NCI-H2107 treated with DMSO at 0.1 percent for 48 hours (cell line): ENCODE results near the gene FRMD4A.

Experiments
- DNase-seq: peaks from one replicate; lab custom pipeline; 2025; ENCODE audit not compliant: unreplicated experiment; lab: John Stamatoyannopoulos, UW

Gene FRMD4A

DNA sequence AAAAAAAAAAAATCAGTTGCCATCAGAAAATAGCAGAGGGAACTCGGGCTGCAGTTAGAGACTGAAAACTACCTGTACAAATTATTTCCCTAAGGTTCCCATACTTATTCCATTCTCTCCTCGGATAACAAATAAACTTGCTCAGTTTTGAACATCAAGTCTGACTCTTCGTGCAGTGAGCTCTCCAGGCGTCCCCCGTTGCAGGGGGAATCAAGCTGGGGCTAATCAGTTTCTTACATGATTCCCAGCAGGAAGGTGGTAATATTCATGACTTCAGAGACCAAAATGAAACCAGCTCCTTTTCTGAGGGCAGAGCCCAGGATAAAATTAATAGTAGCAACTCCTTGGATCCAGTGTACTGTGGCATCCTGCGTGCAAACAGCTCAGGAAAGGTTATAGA is 135.3 kb downstream of the FRMD4A start:
- DNase-seq, result no peak

DNA sequence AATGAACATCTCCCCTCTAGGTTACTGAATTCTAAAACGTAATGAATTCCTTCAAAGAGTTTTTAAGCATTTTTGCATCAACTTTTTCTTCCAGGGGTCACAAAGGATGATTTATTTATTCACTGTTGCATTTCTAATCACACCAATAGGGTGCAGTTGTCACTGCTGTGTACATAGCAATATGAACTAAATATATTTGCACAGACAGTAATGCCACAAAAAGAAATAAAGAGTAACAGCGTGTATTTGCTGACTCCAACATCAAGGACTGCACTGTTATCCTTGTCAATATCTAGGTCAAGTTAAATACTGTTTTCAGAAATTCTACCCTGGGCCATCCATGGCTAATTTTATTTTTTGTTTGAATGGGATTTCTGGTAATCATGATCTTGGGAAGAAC is 138.0 kb downstream of the FRMD4A start:
- DNase-seq, result no peak

DNA sequence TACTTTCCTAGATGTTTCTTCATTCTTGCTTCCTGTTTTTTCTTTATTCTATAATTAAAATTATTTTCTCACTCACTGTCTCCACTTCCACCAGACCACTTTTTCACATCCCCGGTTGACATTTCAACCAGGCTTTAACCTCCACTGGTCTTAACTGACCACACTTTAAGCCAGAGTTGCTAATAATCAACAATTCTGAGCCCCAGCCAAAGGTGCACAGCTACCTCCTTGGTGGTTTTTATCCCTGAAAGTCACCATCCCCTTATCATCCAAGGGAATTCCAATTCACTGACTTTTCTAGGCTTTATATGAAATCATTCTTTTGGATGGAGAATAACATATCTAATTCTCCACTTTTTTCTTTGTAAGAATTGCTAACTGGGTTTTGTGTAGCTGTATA is 138.9 kb downstream of the FRMD4A start:
- DNase-seq, result no peak

DNA sequence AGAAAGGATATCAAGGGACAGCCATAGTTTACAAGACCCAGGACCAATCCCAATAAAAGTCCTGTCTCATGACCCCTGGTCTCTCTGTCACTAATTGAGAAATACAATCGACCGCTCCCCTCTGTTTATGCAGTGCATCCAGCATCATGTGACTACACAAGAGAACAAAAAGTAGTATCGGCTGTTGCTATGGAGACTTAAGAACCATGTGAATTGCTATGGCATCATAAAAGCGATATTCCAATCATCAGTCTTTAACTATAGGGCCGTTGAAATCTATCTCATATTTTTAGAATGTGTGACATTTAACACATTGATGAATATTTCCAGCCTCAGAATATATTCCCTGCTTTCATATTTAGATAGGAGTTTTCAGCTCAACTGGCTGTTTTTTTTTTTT is 139.3 kb downstream of the FRMD4A start:
- no peak for DNase-seq

DNA sequence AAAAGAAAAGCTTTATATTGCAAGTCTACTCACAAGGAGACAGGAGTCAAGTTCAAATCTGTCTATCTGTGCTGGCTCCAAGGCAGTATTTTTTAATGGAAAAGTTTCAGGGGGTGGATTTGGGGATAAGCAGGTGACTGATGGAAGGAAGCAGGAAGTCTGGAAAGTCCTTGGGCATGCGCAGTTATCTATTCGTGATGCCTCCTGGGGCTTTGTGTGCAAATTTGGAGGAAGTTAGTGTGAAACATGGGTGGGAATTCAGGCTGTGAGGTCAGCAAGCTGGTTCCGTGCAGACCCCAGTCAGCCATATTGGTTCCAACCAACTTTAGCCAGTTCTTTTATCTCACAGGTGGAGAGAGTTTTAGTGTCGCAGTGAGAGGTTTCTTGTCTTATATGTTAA is 140.0 kb downstream of the FRMD4A start:
- no peak for DNase-seq

DNA sequence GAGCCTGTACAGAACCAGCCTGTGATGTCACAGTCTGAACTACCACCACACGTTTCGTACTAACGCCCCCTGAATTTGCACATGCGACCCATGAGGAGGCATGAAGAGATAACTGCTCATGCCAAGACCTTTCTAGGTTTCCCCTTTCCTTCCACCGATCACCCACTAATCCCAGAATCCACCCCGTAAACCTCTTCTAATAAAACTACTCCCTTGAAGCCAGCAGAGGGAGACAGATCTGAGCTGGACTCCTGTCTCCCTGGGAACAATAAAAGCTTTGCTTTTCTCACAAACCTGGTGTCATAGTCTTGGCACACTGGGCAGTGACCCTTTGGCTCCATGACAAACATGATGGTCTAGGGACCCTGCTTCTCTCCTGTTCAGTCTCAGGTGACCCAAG is 144.5 kb downstream of the FRMD4A start:
- DNase-seq, result no peak

DNA sequence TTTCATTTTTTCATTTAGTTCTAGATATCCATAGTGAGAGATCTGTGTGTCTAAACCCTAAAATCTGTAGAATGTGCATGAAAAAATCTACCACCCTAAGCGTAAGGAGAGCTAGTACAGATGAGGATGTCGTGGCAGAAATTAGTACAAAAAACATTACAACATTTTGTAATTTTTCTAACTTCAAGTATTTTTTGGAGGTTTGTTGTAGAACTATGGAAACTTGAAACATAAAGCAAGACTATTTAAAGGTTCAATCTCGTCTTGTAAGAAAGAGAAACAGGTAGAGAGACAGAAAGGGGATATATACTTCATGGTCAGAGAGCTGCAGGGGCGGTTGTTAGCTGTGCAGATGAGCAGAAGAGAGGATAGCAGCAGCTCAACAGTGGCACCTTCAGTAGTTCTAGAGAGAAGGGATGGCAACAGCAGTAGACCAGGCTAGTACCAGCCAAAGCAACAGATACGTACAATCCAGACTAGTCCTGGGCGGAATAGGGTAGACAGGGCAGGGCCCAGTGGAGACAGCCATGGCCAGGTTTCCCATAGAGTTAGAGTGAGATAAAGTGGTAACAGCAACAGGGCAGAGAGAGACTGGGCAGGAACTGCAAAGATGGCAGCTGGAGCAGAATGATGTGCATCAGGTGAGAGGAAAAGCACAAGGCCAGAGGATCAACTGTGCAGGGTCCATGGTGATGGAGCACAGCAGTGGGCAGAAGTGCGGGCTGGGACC is 145.2 kb downstream of the FRMD4A start:
- DNase-seq, result no peak

DNA sequence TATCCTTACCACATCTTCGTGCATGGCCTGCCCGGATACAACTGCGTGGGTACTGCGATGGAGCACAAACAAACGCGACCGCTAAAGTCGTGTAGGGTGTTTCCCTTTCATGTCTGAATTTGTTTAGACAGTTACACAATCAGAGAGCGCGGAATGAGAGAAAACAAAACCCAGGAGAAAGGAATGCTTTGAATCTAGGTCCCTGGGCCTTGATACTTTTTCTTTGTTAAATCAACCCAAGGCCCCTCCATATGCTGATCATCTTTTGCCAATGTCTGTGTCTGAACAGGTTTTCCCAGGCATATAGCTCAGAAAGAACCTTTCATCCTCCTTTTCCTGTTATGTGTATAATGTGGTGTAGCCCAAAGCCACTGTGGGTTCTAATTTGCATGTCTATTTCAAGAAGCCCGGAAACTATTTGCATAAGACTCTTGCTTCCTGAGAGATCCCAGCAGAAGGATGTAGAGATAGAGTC is 145.8 kb downstream of the FRMD4A start:
- no peak for DNase-seq

DNA sequence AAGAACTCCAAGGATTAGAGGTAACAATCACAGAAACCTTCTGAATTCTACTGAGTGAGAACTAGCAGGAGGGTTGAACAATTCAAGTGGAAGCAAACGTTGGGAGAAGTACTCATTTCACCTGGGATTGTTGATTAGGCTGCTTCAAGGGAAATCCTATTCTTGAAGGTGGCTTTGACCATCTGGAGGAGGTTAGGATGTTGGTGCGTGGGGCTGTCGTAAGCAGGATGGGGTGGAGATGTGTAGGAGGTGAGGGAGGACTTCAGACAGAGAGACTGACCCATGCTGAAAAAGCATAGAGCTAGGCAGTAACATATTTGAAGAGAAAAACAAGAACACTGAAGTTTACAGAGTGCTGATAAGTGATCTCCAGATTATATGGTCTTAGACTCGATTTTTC is 147.9 kb downstream of the FRMD4A start:
- no peak for DNase-seq

DNA sequence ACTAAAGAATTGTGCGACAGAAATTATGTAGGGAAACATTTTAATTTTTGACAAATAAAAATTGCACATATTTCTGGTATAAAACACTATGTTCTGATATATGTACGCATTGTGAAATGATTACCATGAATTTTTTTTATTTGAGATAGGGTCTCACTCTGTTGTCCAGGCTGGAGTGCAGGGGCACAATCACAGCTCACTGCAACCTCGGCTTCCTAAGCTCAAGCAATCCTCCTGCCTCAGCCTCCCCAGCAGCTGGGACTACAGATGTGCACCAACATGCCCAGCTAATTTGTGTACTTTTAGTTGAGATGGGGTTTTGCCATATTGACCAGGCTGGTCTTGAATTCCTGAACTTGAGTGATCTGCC is 149.2 kb downstream of the FRMD4A start:
- DNase-seq, result no peak

DNA sequence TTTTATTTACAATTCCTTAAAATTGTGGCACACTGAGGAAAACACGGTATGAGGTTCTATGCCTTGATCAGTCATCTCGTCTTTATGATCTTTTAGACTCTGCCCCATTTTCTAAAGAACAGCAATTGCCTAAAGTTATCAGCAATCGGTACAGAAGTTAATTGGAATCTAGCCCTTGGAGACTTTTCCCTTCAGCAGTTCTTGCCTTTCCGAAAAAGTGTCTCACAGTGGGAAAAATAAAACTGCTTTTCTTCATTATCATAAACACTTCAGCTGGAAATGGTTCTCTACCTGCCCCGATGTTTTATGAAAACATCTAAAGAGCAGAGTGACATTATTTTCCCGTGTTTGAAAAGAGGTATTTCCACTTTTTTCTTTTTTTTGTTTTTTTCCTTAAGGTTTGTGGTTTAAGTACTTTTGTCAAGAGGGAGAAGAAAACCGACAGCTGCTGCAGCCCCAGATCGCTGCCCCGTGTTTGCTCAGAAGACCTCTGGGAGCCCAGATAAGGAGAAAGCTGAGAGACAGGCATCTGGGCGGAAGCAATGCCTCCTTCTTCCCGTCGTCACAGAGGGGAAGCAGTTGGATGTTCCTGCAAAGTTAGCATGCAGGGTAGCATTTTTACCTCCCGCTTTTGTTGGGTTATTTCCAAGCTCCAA is 149.7 kb downstream of the FRMD4A start:
- DNase-seq, result no peak

DNA sequence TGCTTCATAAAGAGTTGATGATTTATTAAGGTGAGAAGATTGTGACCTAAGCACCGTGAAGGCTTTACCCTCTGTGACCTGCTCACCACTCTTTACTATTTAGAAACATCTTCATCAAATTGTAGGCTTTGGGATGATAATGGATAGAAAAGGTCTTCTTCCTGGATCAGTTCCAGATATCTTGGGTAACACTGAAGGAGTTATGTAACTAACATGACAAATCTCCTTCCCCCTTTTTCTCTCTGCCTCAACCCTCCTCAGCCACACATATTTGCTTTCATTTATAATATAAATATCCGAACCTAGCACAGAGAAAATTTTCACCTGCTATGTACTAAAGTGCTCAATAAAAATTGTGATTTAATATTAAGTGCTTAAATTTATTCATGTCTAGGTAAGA is 151.5 kb downstream of the FRMD4A start:
- DNase-seq, result no peak

DNA sequence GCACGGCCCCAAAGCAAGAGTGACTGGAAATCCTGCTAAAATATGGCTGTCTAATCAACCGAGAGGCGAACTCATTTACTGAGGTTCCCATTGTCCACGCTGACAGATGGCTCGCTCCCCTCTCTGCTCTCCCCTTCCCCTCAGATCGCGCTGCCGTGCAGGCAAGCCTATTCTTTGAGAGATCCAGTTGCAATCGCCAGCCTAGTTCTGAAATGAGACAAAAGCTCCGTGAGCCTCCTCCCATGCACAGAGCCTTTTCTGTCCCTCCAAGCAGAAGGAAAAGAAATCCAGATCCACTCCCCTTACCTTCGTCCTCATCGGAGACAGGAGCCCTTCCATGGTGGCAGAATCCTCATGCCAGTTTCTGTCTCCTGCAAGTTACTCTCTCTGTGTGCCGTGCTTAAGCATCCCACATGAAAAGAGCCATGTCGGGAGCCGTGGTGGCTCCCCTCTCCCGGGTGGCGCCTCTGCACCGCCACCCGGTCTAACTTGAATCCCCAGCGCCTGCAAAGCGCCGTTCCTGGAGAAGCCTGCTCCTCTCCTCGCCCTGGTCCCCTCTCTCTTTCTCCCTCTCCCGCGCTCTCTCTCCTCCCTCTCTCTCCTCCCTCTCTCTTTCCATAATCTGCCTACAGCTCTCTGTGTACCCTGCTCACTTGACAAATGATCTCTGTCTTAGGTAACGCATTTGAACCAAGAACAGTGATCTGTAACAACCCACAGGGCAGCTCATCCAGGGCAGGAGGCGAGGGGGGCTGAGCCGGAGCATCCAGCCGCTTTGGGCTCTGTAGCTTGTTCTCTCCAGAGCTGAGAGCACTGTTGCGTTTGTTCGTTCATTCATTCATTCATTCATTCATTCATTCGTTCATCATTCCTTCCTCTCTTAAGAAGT is 156.8 kb downstream of the FRMD4A start:
- DNase-seq, result no peak

DNA sequence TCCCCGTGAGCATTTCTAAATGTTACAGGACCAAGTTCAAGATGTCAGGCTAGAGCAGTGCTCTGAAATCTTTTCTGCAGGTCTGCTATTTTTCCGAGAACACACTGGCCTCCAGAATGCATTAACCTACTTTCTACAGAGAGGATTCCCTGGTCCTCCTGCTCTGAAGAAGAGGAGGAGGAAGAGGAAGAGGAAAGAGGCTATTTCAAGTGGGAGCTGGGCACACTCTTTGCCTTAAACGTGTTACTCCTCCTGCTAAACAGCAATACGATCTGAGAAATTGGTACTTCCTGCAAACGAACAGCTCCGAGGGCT is 157.4 kb downstream of the FRMD4A start:
- DNase-seq, result no peak

DNA sequence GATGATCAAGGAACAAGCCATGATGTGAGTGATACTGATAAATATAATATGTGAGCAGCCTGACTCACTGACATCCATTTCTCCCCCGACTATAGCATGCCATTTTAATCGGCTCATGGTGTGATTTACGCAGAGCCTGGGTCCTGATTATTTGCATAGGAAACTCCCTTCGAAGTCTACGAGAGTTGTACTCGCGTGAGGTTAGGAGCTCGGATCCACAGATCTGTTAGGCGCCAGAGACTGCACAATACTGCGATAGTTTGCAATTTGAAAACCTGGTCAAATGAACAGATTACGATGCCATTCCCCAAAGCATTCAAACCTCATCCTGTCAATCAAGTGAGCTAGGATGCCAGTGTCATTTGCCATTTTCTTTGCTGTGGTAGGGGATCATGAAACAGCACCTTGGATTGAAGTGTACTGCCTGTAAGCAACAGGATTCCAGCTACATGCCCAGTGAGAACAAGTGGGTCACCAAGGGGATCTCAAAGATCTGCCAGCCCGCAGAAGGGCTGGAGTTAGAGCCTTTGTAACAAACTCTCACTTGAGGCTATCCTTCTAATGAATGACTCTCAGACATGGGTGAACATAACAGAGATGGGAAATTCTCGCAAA is 158.3 kb downstream of the FRMD4A start:
- DNase-seq, result no peak

DNA sequence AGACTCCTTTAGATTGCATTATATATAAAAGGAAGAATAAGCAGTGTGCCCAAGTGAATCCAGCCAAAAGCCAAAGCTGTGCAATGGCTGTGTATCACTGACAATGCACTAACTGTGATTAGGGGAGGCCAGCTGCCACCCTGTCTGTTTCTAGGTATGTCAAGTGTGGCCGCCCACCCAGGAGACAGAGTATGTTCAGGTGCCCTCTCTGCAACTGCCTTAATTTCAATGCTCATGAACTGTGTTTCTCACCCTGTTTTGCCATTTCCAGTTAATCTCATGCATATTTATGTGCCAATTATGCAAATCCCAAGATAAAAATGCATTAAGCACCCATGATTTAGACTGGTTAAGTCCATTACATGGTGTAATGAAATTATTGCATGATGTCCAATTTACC is 159.4 kb downstream of the FRMD4A start:
- no peak for DNase-seq

DNA sequence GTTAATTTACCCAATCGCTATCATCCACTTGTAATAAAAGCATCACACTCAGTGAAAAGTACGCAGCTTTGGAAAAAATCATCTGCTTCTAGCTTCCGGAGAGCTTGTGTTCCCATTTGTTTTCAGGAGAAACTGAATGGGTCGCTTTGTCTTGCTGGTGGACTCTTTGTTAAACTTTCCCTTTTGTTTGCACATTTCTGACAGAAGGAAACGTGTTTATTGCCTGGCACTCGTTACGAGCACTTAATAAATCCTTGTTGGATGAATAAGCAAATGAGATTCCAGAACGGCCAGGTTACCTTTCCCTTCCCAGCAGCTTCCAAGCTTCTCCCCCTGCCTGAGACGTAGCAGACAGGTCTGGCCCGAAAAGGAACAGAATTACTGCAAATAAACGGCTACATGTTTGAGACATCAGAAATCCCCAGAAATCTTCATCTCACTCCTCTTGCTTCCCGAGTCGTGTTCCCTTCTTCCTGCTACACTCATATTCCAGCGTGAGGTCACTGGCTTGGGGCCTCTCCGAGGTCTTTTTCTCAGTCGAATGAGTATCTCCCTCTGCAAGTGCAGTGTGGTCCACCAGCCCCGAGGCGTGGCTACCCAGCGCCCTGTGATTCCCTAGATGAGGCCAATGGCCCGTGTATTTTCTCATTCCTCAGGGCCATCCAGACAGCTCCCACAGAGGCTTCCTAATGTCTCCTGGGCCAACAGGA is 167.2 kb downstream of the FRMD4A start:
- no peak for DNase-seq

DNA sequence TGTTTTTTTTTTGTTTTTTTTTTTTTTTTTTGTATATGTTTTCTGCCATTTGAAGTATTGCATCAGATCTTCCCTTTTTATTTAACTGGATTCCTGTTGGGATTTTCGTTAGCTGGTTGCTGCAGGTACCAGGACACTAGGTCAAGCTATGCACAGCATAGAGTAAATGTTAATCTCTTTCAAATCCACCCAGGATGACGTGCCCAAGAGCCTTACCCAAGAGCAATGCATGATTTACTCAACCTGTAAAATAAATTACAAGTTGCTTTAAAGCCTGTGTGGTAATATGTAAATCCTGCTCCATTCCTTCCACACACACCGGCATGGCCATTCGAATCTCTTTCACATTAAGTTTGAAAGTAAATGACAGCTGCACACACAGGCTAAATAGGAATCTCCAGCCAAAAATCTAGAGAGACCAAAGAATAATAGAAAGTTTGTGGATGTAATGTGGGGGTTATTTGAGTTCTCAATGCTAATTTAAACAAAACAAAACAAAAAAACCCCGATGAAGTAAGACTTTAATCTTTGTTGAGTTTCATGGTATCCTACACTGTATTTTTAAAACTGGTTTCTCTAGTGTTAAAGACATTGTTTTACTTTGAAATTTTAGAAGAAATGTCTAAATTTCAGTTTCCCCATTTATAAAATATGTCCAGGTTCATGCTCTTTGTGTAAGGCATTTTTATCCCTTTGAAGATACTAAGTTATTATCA is 167.9 kb downstream of the FRMD4A start:
- DNase-seq, result no peak

DNA sequence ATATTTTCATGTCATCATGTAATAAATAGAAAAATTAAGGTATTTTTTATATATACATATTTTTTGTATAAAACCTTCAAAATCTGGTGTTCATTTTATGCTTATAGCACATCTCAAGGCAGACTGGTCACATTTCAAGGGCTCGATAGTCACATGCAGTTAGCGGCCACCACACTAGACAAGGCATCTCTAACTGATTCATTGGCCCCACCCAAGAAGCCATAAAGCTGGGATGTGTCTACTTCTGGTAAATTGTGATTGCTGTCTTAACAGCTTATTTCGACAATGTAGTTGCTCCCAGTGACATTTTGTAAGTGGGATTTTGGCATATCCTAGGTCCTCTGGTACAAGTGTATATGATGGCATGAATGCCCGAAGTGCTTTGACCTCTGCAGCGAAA is 168.7 kb downstream of the FRMD4A start:
- no peak for DNase-seq

DNA sequence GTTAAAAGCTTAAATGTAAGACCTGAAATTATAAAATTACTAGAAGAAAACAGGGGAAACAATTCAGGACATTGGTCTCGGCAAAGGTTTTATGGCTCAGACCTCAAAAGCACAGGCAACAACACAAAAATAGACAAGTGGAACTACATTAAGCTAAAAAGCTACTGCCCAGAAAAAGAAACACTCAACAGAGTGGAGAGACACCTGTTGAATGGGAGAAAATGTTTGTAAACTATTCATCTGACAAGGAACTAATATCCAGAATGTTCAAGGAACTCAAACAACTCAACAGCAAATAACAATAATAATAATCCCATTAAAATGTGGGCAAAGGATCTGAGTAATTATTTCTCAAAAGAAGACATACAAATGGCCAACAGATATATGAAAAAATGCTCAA is 170.4 kb downstream of the FRMD4A start:
- DNase-seq, result no peak
